Smooth muscle cell (in vitro differentiated cells): ENCODE measurements around the gene OSBPL2. TPM values are rescaled to one million over a fixed set of nuclear protein-coding genes. Genes with fewer than 3 reads are reported as not detected.

ENCODE experiments used
- DNase-seq: peaks from one replicate; lab custom pipeline; 2025; ENCODE audit not compliant: unreplicated experiment; lab: John Stamatoyannopoulos, UW
- H2AFZ ChIP-seq: fragments of 200-600 bp; sonication (generic); 2 replicates; pipeline ENCODE4 v1.6.0; 2016; ENCODE audit warnings: antibody characterized with exemption, low read depth, mild to moderate bottlenecking
- H3F3A ChIP-seq: fragments of 200-600 bp; sonication (generic); 2 replicates; pipeline ENCODE4 v1.6.0; 2017; ENCODE audit warnings: antibody characterized with exemption, low read depth
- H3K27ac ChIP-seq: fragments of 200-600 bp; sonication (generic); 2 replicates; pipeline ENCODE4 v1.5.1; 2016; ENCODE audit warnings: low read depth, mild to moderate bottlenecking
- H3K27me3 ChIP-seq: fragments of 200-600 bp; sonication (generic); 2 replicates; pipeline ENCODE4 v1.6.1; 2016; ENCODE audit warnings: low read depth, mild to moderate bottlenecking
- H3K36me3 ChIP-seq: fragments of 200-600 bp; sonication (generic); 2 replicates; pipeline ENCODE4 v1.5.1; 2016; ENCODE audit warnings: low read depth
- H3K4me1 ChIP-seq: fragments of 200-600 bp; sonication (generic); 2 replicates; pipeline ENCODE4 v1.5.1; 2016; ENCODE audit warnings: low read depth
- H3K4me2 ChIP-seq: fragments of 200-600 bp; sonication (generic); 2 replicates; pipeline ENCODE4 v1.6.0; 2016; ENCODE audit warnings: mild to moderate bottlenecking
- H3K4me3 ChIP-seq: fragments of 200-600 bp; sonication (generic); 2 replicates; pipeline ENCODE4 v1.5.1; 2016; ENCODE audit warnings: mild to moderate bottlenecking
- H3K79me2 ChIP-seq: fragments of 200-600 bp; sonication (generic); 2 replicates; pipeline ENCODE4 v1.6.0; 2016; ENCODE audit warnings: low read depth, mild to moderate bottlenecking
- H3K9ac ChIP-seq: fragments of 200-600 bp; sonication (generic); 2 replicates; pipeline ENCODE4 v1.6.0; 2016; ENCODE audit warnings: low read depth
- H3K9me3 ChIP-seq: fragments of 200-600 bp; sonication (generic); replicated peaks from 2 replicates; pipeline ENCODE4 v1.5.1; 2016; ENCODE audit warnings: low read depth
- H4K20me1 ChIP-seq: fragments of 200-600 bp; sonication (generic); 2 replicates; pipeline ENCODE4 v1.6.0; 2016; ENCODE audit warnings: low read depth
- CTCF ChIP-seq: fragments of 200-600 bp; sonication (generic); IDR thresholded peaks from 2 replicates; pipeline ENCODE4 v1.5.1; 2017; ENCODE audit warnings: borderline replicate concordance, mild to moderate bottlenecking, antibody characterized with exemption; ENCODE audit not compliant: insufficient read depth, poor library complexity, severe bottlenecking
- WGBS: methylation state at CpG from one replicate; pipeline ENCODE4 v1.1.7; 2016; ENCODE audit warnings: low lambda C conversion rate; 5-methylcytosine and 5-hydroxymethylcytosine counted together
- polyA plus RNA-seq: library from polyadenylated mRNA; unstranded; fragments of >200 nt; fragmentation: Nextera tagmentation; extraction: Ambion mirVana; gene quantifications from 2 replicates; pipeline ENCODE4 v1.2.1, GENCODE V29; 2016
- total RNA-seq: library from RNA; depleted of rRNA; stranded (reverse); fragments of >200 nt; gene quantifications from 2 replicates; pipeline ENCODE4 v1.2.3, GENCODE V29; 2014

Gene OSBPL2
- total and polyA plus RNA-seq, 2 experiments from 2014 or later: 34.3 to 37.0 TPM

GRCh38 chr20:62313460-62314338, 75.4 kb downstream of the OSBPL2 start:
- no peaks in the 10 kb centered on the region for H3K79me2 ChIP-seq
- no peak for TF ChIP-seq CTCF
- no peaks in the 10 kb centered on the region for H3K4me1 ChIP-seq
- H3K27ac ChIP-seq: no peak overlapping the region
- no peaks in the 10 kb centered on the region for H3K36me3 ChIP-seq
- no peak overlapping the region for H3K4me3 ChIP-seq
- H4K20me1 ChIP-seq: no peaks in the 10 kb centered on the region
- WGBS: 94% methylated on average over 33 of the region's 55 CpGs
- no peaks in the 10 kb centered on the region for H3F3A ChIP-seq
- H3K4me2 ChIP-seq: no peak overlapping the region
- no peak overlapping the region for H3K9ac ChIP-seq
- H3K27me3 ChIP-seq: no peaks in the 10 kb centered on the region
- DNase-seq: no peak
- no peak overlapping the region for H2AFZ ChIP-seq
- no peaks in the 10 kb centered on the region for H3K9me3 ChIP-seq

GRCh38 chr20:62314339-62314638, 76.0 kb downstream of the OSBPL2 start:
- WGBS: 98% methylated on average over 12 of the region's 12 CpGs
- Histone ChIP-seq H3K36me3 (no peaks in the 10 kb centered on the region), H3F3A (no peaks in the 10 kb centered on the region), H2AFZ (no peak overlapping the region), H3K79me2 (no peaks in the 10 kb centered on the region), H3K27ac (no peak overlapping the region), H3K4me1 (no peaks in the 10 kb centered on the region), H3K9ac (no peak overlapping the region), H4K20me1 (no peaks in the 10 kb centered on the region), H3K4me2 (no peak overlapping the region), H3K27me3 (no peaks in the 10 kb centered on the region), H3K4me3 (no peak overlapping the region), H3K9me3 (no peaks in the 10 kb centered on the region)
- DNase-seq: no peak
- no peak for TF ChIP-seq CTCF

GRCh38 chr20:62314711-62315302, 76.5 kb downstream of the OSBPL2 start:
- DNase-seq: no peak
- no peaks in the 10 kb centered on the region for H3K79me2 ChIP-seq
- H3F3A ChIP-seq: no peaks in the 10 kb centered on the region
- no peaks in the 10 kb centered on the region for H3K9me3 ChIP-seq
- H2AFZ ChIP-seq: no peak overlapping the region
- no peaks in the 10 kb centered on the region for H3K27me3 ChIP-seq
- H4K20me1 ChIP-seq: no peaks in the 10 kb centered on the region
- H3K4me2 ChIP-seq: no peak overlapping the region
- over 99% methylated on average over 25 of the region's 25 CpGs for WGBS
- no peaks in the 10 kb centered on the region for H3K36me3 ChIP-seq
- H3K4me3 ChIP-seq: no peak overlapping the region
- H3K9ac ChIP-seq: no peak overlapping the region
- no peaks in the 10 kb centered on the region for H3K4me1 ChIP-seq
- TF ChIP-seq CTCF: no peak
- no peak overlapping the region for H3K27ac ChIP-seq
